ENCODE results near the gene IFNA4. TPM values are rescaled to one million over a fixed set of nuclear protein-coding genes. Genes with fewer than 3 reads are reported as not detected.

IFNA4 gene
- total RNA-seq, 1 experiment from 2014 or later: not detected

DNA sequence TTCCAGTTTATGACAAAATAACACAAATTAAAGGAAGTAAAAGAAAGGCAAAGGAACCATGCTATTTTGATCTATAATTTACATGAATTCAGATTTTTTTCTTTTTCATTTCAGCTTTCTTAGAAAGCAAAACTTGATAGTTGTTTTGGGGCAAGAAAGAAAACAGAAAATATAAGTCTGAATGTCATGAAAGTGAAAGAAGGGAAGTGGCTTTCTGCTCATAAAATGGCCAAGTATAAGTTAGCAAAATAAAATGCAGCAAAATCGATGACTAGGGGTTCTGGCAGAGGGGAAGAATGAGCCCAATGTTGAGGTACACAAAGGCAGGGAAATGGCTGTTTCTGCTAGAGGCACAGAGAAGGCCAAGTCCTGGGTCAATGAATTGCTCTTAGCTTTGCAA is 42.8 kb downstream of the IFNA4 start:
- DNase-seq (ENCODE audit: low spot score) (no peak), ATAC-seq (no peak)
- Mint-ChIP-seq H3K4me3 (no peak overlapping the region), H3K36me3 (no peaks in the 10 kb centered on the region), H3K9me3 (peaks cover 22% of the 10 kb centered on the region), H3K27me3 (ENCODE audit: low read depth) (no peaks in the 10 kb centered on the region), H3K27ac (no peak overlapping the region), H3K4me1 (no peaks in the 10 kb centered on the region)
- no peak for TF ChIP-seq TP53 (CRISPR knock-in tag; IDR thresholded peaks at IDR 0.05)
- POLR2A ChIA-PET: no interaction called here
- CTCF ChIA-PET: no interaction called here

DNA sequence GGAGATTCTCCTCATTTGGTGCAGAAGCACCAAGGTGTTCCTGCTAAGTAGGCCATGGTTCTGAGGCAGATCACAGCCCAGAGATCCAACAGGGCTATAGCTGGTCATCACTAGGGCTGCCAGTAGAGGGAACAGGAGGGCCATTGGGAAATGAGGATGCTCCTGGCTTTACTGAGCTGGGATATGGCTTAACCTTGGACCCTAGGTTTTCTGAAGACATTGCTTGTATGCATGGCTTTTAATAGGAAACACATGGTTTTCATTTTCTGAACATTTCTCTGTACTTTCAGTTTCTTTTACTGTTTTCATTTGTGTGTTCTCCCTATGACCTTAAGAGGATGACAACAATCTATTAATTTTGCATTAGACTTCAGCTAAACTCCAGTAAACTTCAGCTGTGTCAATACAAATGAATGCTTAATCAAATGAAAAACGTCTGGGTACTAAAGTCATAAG is 45.9 kb downstream of the IFNA4 start, which contains the start of gene IFNW1:
Gene IFNW1 (minus strand): TSS at position 406 of the 456 bp plus-strand sequence. CDS start 262 bp downstream, at position 144.
- DNase-seq (ENCODE audit: low spot score): no peak
- Mint-ChIP-seq H3K27me3 (ENCODE audit: low read depth) (no peaks in the 10 kb centered on the region), H3K4me1 (no peaks in the 10 kb centered on the region), H3K9me3 (no peaks in the 10 kb centered on the region), H3K4me3 (no peak within 1 kb of the TSS), H3K27ac (no peak within 1 kb of the TSS), H3K36me3 (no peaks in the 10 kb centered on the region)
- TF ChIP-seq, protein P1, sequence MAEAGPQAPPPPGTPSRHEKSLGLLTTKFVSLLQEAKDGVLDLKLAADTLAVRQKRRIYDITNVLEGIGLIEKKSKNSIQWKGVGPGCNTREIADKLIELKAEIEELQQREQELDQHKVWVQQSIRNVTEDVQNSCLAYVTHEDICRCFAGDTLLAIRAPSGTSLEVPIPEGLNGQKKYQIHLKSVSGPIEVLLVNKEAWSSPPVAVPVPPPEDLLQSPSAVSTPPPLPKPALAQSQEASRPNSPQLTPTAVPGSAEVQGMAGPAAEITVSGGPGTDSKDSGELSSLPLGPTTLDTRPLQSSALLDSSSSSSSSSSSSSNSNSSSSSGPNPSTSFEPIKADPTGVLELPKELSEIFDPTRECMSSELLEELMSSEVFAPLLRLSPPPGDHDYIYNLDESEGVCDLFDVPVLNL (CRISPR knock-in tag; IDR thresholded peaks at IDR 0.05; ENCODE audit: borderline replicate concordance, low read depth): no peak
- TF ChIP-seq, protein P2, sequence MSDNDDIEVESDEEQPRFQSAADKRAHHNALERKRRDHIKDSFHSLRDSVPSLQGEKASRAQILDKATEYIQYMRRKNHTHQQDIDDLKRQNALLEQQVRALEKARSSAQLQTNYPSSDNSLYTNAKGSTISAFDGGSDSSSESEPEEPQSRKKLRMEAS (CRISPR knock-in tag; IDR thresholded peaks at IDR 0.05): no peak
- TF ChIP-seq CBFB (CRISPR knock-in tag; IDR thresholded peaks at IDR 0.05; ENCODE audit: low read depth) (no peak), CREB1 (CRISPR knock-in tag; IDR thresholded peaks at IDR 0.05) (no peak), ZNF671 (CRISPR knock-in tag; IDR thresholded peaks at IDR 0.05) (no peak), EMX1 (CRISPR knock-in tag; IDR thresholded peaks at IDR 0.05) (no peak), TEAD4 (CRISPR knock-in tag; IDR thresholded peaks at IDR 0.05) (no peak), ETV6 (CRISPR knock-in tag; IDR thresholded peaks at IDR 0.05) (no peak), SOX15 (CRISPR knock-in tag; IDR thresholded peaks at IDR 0.05) (no peak), CREM (CRISPR knock-in tag; IDR thresholded peaks at IDR 0.05) (no peak)
- TF ChIP-seq, protein P3, sequence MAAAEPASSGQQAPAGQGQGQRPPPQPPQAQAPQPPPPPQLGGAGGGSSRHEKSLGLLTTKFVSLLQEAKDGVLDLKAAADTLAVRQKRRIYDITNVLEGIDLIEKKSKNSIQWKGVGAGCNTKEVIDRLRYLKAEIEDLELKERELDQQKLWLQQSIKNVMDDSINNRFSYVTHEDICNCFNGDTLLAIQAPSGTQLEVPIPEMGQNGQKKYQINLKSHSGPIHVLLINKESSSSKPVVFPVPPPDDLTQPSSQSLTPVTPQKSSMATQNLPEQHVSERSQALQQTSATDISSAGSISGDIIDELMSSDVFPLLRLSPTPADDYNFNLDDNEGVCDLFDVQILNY (CRISPR knock-in tag; IDR thresholded peaks at IDR 0.05): no peak
- TF ChIP-seq, protein P4, sequence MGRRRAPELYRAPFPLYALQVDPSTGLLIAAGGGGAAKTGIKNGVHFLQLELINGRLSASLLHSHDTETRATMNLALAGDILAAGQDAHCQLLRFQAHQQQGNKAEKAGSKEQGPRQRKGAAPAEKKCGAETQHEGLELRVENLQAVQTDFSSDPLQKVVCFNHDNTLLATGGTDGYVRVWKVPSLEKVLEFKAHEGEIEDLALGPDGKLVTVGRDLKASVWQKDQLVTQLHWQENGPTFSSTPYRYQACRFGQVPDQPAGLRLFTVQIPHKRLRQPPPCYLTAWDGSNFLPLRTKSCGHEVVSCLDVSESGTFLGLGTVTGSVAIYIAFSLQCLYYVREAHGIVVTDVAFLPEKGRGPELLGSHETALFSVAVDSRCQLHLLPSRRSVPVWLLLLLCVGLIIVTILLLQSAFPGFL (CRISPR knock-in tag; IDR thresholded peaks at IDR 0.05; ENCODE audit: borderline replicate concordance): no peak
- TF ChIP-seq, protein P5, sequence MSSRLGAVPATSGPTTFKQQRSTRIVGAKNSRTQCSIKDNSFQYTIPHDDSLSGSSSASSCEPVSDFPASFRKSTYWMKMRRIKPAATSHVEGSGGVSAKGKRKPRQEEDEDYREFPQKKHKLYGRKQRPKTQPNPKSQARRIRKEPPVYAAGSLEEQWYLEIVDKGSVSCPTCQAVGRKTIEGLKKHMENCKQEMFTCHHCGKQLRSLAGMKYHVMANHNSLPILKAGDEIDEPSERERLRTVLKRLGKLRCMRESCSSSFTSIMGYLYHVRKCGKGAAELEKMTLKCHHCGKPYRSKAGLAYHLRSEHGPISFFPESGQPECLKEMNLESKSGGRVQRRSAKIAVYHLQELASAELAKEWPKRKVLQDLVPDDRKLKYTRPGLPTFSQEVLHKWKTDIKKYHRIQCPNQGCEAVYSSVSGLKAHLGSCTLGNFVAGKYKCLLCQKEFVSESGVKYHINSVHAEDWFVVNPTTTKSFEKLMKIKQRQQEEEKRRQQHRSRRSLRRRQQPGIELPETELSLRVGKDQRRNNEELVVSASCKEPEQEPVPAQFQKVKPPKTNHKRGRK (CRISPR knock-in tag; IDR thresholded peaks at IDR 0.05; ENCODE audit: borderline replicate concordance): no peak
- TF ChIP-seq, protein P6, sequence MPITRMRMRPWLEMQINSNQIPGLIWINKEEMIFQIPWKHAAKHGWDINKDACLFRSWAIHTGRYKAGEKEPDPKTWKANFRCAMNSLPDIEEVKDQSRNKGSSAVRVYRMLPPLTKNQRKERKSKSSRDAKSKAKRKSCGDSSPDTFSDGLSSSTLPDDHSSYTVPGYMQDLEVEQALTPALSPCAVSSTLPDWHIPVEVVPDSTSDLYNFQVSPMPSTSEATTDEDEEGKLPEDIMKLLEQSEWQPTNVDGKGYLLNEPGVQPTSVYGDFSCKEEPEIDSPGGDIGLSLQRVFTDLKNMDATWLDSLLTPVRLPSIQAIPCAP (CRISPR knock-in tag; IDR thresholded peaks at IDR 0.05): no peak
- POLR2A ChIA-PET: no interaction called here
- peak; percentile 95 for ATAC-seq
- CTCF ChIA-PET: interaction anchor here (0.6 to 1.6 kb wide), 4 partner anchors 10 to 177 kb away, joined by 3 to 7 read pairs (median 4); no protein-coding TSS in a partner anchor

DNA sequence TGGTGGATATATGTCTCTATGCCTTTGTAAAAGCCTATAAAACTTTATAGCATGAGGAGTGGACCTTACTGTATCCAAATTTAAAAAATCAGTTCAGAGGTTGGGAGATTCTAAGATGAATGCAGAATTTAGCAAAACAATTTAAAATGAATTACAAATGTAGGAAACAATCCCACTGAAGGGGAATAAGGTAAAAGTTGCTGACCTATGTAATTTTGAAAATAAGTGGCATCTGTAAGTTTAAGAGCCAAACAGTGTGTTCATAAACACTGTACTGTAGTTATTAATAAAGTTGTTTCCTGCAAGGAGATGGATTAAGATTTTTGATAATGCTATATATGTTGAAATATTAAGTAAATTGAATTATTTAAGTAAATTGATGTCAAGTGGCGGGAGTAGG is 50.4 kb downstream of the IFNA4 start:
- no peak overlapping the region for H3K4me3 Mint-ChIP-seq
- H3K4me1 Mint-ChIP-seq: no peaks in the 10 kb centered on the region
- DNase-seq (ENCODE audit: low spot score) (no peak), ATAC-seq (no peak)
- no peaks in the 10 kb centered on the region for H3K27me3 Mint-ChIP-seq (ENCODE audit: low read depth)
- no peaks in the 10 kb centered on the region for H3K9me3 Mint-ChIP-seq
- ChIA-PET CTCF (interaction anchor here (1.2 kb wide), 1 partner anchor 17 kb away, joined by 5 read pairs; no protein-coding TSS in a partner anchor), POLR2A (no interaction called here)
- H3K36me3 Mint-ChIP-seq: no peaks in the 10 kb centered on the region
- no peak overlapping the region for H3K27ac Mint-ChIP-seq
- TF ChIP-seq NR3C1 (CRISPR knock-in tag; conservative IDR thresholded peaks at IDR 0.05; ENCODE audit: low read depth): no peak
- no peak for TF ChIP-seq FOXP1 (CRISPR knock-in tag; IDR thresholded peaks at IDR 0.05; ENCODE audit: borderline replicate concordance)
- TF ChIP-seq, protein P7, sequence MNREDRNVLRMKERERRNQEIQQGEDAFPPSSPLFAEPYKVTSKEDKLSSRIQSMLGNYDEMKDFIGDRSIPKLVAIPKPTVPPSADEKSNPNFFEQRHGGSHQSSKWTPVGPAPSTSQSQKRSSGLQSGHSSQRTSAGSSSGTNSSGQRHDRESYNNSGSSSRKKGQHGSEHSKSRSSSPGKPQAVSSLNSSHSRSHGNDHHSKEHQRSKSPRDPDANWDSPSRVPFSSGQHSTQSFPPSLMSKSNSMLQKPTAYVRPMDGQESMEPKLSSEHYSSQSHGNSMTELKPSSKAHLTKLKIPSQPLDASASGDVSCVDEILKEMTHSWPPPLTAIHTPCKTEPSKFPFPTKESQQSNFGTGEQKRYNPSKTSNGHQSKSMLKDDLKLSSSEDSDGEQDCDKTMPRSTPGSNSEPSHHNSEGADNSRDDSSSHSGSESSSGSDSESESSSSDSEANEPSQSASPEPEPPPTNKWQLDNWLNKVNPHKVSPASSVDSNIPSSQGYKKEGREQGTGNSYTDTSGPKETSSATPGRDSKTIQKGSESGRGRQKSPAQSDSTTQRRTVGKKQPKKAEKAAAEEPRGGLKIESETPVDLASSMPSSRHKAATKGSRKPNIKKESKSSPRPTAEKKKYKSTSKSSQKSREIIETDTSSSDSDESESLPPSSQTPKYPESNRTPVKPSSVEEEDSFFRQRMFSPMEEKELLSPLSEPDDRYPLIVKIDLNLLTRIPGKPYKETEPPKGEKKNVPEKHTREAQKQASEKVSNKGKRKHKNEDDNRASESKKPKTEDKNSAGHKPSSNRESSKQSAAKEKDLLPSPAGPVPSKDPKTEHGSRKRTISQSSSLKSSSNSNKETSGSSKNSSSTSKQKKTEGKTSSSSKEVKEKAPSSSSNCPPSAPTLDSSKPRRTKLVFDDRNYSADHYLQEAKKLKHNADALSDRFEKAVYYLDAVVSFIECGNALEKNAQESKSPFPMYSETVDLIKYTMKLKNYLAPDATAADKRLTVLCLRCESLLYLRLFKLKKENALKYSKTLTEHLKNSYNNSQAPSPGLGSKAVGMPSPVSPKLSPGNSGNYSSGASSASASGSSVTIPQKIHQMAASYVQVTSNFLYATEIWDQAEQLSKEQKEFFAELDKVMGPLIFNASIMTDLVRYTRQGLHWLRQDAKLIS (CRISPR knock-in tag; IDR thresholded peaks at IDR 0.05; ENCODE audit: borderline replicate concordance): no peak
- TF ChIP-seq TEAD4 (CRISPR knock-in tag; IDR thresholded peaks at IDR 0.05): no peak
- no peak for TF ChIP-seq CREM (CRISPR knock-in tag; IDR thresholded peaks at IDR 0.05)
- TF ChIP-seq, protein P3 (CRISPR knock-in tag; IDR thresholded peaks at IDR 0.05): no peak
- TF ChIP-seq SMAD3 (CRISPR knock-in tag; IDR thresholded peaks at IDR 0.05; ENCODE audit: borderline replicate concordance): no peak
- no peak for TF ChIP-seq ZNF219 (CRISPR knock-in tag; IDR thresholded peaks at IDR 0.05; ENCODE audit: borderline replicate concordance)
- no peak for TF ChIP-seq NFE2L1 (CRISPR knock-in tag; IDR thresholded peaks at IDR 0.05)

Data from WTC11 (cell line).